Measurements from ENCODE around the gene CHIT1.

DNA sequence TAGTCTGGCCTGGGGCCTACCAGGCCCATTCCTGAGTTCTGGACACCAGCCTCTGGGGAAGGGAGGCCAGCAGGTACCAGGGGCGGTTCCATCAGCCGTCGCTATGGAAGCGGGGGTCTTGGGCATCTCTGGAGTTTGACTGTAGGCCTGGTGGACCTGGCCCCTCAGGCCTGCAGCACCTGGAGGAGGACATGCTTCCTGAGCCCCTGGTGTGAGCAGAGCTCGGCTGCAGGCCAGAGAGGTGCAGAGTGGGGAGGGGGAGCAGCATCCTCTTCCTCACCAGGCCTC lies 61.6 kb downstream of the CHIT1 start:
- TF ChIP-seq, protein P1, sequence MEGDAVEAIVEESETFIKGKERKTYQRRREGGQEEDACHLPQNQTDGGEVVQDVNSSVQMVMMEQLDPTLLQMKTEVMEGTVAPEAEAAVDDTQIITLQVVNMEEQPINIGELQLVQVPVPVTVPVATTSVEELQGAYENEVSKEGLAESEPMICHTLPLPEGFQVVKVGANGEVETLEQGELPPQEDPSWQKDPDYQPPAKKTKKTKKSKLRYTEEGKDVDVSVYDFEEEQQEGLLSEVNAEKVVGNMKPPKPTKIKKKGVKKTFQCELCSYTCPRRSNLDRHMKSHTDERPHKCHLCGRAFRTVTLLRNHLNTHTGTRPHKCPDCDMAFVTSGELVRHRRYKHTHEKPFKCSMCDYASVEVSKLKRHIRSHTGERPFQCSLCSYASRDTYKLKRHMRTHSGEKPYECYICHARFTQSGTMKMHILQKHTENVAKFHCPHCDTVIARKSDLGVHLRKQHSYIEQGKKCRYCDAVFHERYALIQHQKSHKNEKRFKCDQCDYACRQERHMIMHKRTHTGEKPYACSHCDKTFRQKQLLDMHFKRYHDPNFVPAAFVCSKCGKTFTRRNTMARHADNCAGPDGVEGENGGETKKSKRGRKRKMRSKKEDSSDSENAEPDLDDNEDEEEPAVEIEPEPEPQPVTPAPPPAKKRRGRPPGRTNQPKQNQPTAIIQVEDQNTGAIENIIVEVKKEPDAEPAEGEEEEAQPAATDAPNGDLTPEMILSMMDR (IDR thresholded peaks at IDR 0.05 in 8 of 11, conservative IDR thresholded peaks at IDR 0.05 in 3 of 11), result no peak
- no peak for TF ChIP-seq POLR2AphosphoS5 (IDR thresholded peaks at IDR 0.05)
- TF ChIP-seq POLR2A (IDR thresholded peaks at IDR 0.05), result no peak
